Activated B cell treated with CpG ODN at 0.5 μM for 24 hours (primary cell): ENCODE data around the gene WWOX. TPM values are rescaled to one million over a fixed set of nuclear protein-coding genes. Genes with fewer than 3 reads are reported as not detected.
"Not testable (repeated sequence)": the region's sequence is repeated elsewhere in the genome, so short reads cannot be mapped to it uniquely, and the experiment has no call there.

Experiments
- ATAC-seq: fragments of 200-7000 bp; cut with Tn5 transposase; one replicate; pipeline ENCODE4 v1.10.0; 2021; ENCODE audit warnings: low read depth, mild to moderate bottlenecking, moderate library complexity
- CTCF ChIA-PET: fragments of 350-600 bp; sonication (Branson Sonifier 250); formaldehyde crosslinking; loops from one replicate; lab custom pipeline; 2021; ENCODE audit warnings: antibody characterized with exemption; lab: Charles Lee
- POLR2A ChIA-PET: fragments of 350-600 bp; sonication (Branson Sonifier 250); formaldehyde crosslinking; loops from one replicate; lab custom pipeline; 2021; ENCODE audit warnings: antibody characterized with exemption; lab: Charles Lee
- DNase-seq: peaks from one replicate; pipeline ENCODE4 v3.0.0; 2022
- H3K27ac Mint-ChIP-seq: one replicate; pipeline ENCODE4 v1.8.0; 2020; ENCODE audit warnings: mixed read lengths
- H3K27me3 Mint-ChIP-seq: one replicate; pipeline ENCODE4 v1.8.0; 2021; ENCODE audit warnings: mixed read lengths
- H3K36me3 Mint-ChIP-seq: one replicate; pipeline ENCODE4 v1.8.0; 2021; ENCODE audit warnings: low read depth, mixed read lengths
- H3K4me1 Mint-ChIP-seq: one replicate; pipeline ENCODE4 v1.8.0; 2021; ENCODE audit warnings: mixed read lengths
- H3K4me3 Mint-ChIP-seq: one replicate; pipeline ENCODE4 v1.8.0; 2020; ENCODE audit warnings: mild to moderate bottlenecking, mixed read lengths
- H3K9me3 Mint-ChIP-seq: one replicate; pipeline ENCODE4 v1.8.0; 2020; ENCODE audit warnings: mixed read lengths
- intact Hi-C: fragments of 100-400 bp; cut with micrococcal nuclease; formaldehyde crosslinking; loops from one replicate; pipeline ENCODE4 v1.15.1; 2024
- total RNA-seq: library from RNA; stranded (reverse); gene quantifications from 2 replicates; pipeline ENCODE4 v1.2.3, GENCODE V29; 2022
- TF ChIP-seq, protein P1 (sequence below): fragments of 200-600 bp; IDR thresholded peaks from one replicate; pipeline ENCODE4 v1.8.0; 2022; ENCODE audit warnings: antibody characterized with exemption, mild to moderate bottlenecking

The WWOX gene
- total RNA-seq, 1 donor from 2014 or later = 22.6 TPM

DNA sequence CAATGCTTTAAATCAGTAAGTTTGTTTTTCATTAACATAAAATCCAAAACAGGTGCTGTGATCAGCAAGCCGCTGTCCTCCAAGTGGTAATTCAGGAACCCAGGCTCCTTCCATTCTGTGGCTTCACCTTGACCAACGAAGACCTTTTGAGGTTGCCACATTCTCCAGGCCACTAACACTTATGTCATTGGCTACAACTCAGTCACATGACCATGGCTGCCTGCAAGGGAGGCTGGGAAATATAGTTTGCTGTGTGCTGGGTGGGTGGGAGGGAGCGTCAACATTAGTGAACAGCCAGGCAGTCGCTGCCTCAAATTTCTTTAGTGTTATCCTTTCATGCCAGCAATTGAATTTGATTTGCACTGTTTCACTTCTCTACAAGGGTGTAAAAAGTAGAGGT lies 951.9 kb downstream of the WWOX start:
- Mint-ChIP-seq H3K36me3 (no peaks in the 10 kb centered on the region), H3K4me1 (no peaks in the 10 kb centered on the region), H3K27me3 (no peaks in the 10 kb centered on the region), H3K9me3 (no peaks in the 10 kb centered on the region), H3K4me3 (no peak overlapping the region), H3K27ac (no peak overlapping the region)
- ATAC-seq (no peak), DNase-seq (no peak)
- CTCF ChIA-PET = no interaction called here
- intact Hi-C loops = loop anchor here (5.0 kb wide), 1 partner anchor 49 kb away; no protein-coding TSS in a partner anchor
- TF ChIP-seq, protein P1, sequence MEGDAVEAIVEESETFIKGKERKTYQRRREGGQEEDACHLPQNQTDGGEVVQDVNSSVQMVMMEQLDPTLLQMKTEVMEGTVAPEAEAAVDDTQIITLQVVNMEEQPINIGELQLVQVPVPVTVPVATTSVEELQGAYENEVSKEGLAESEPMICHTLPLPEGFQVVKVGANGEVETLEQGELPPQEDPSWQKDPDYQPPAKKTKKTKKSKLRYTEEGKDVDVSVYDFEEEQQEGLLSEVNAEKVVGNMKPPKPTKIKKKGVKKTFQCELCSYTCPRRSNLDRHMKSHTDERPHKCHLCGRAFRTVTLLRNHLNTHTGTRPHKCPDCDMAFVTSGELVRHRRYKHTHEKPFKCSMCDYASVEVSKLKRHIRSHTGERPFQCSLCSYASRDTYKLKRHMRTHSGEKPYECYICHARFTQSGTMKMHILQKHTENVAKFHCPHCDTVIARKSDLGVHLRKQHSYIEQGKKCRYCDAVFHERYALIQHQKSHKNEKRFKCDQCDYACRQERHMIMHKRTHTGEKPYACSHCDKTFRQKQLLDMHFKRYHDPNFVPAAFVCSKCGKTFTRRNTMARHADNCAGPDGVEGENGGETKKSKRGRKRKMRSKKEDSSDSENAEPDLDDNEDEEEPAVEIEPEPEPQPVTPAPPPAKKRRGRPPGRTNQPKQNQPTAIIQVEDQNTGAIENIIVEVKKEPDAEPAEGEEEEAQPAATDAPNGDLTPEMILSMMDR = no peak
- POLR2A ChIA-PET = no interaction called here

DNA sequence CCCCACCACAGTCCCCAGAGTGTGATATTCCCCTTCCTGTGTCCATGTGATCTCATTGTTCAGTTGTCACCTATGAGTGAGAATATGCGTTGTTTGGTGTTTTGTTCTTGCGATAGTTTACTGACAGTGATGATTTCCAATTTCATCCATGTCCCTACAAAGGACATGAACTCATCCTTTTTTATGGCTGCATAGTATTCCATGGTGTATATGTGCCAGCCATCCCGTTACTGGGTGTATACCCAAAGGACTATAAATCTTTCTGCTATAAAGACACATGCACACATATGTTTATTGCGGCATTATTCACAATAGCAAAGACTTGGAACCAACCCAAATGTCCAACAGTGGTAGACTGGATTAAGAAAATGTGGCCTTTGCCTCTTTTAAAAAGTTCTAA lies 952.7 kb downstream of the WWOX start:
- H3K36me3 Mint-ChIP-seq, POLR2A ChIA-PET, H3K9me3 Mint-ChIP-seq, CTCF ChIA-PET, H3K4me3 Mint-ChIP-seq, H3K27ac Mint-ChIP-seq, DNase-seq, H3K27me3 Mint-ChIP-seq, ATAC-seq, H3K4me1 Mint-ChIP-seq: not testable (repeated sequence)
- intact Hi-C loops = loop anchor here (5.0 kb wide), 1 partner anchor 50 kb away; no protein-coding TSS in a partner anchor

DNA sequence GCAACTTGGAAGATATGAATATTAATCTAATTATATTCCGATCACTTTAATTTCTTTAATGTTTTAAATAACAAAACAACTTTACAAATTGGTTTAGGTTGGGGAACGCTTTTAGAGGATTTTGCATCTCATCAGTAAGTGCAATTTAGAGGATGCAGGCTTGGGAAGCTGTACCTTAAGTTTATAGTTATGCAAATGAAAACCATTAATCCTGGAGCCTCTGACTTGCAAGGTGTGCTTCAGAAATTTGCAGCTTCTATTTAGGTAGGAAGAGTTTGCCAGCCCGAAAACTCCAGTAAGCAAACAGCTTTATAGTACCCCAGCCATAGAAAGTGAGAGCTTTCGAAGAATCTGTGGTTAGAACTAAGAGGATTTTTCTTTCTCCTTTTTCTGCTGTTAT lies 954.1 kb downstream of the WWOX start:
- Mint-ChIP-seq H3K36me3 (no peaks in the 10 kb centered on the region), H3K27ac (no peak overlapping the region), H3K9me3 (no peaks in the 10 kb centered on the region), H3K27me3 (no peaks in the 10 kb centered on the region), H3K4me3 (no peak overlapping the region), H3K4me1 (no peaks in the 10 kb centered on the region)
- CTCF ChIA-PET = no interaction called here
- ATAC-seq (no peak), DNase-seq (no peak)
- intact Hi-C loops = loop anchor here (5.0 kb wide), 1 partner anchor 51 kb away; no protein-coding TSS in a partner anchor
- TF ChIP-seq, protein P1 = no peak
- POLR2A ChIA-PET = interaction anchor here (0.7 kb wide), 1 partner anchor 141 kb away, joined by 3 read pairs; no protein-coding TSS in a partner anchor

- Mint-ChIP-seq H3K27me3 (no peaks in the 10 kb centered on the region), H3K9me3 (no peaks in the 10 kb centered on the region), H3K4me1 (no peaks in the 10 kb centered on the region), H3K4me3 (no peak overlapping the region), H3K36me3 (no peaks in the 10 kb centered on the region), H3K27ac (no peak overlapping the region)
- intact Hi-C loops = loop anchor here (5.0 kb wide), 1 partner anchor 52 kb away; no protein-coding TSS in a partner anchor
- ATAC-seq (no peak), DNase-seq (no peak)
- ChIA-PET POLR2A (no interaction called here), CTCF (interaction anchor here (0.6 kb wide), 1 partner anchor 548 kb away, joined by 3 read pairs; no protein-coding TSS in a partner anchor)
- TF ChIP-seq, protein P1 = no peak
These were observed 954.9 kb downstream of the WWOX start for GRCh38 chr16:79054211-79054984.

- Mint-ChIP-seq H3K36me3 (no peaks in the 10 kb centered on the region), H3K4me3 (no peak overlapping the region), H3K27me3 (no peaks in the 10 kb centered on the region), H3K4me1 (no peaks in the 10 kb centered on the region), H3K9me3 (no peaks in the 10 kb centered on the region), H3K27ac (no peak overlapping the region)
- TF ChIP-seq, protein P1 = no peak
- no peak for DNase-seq
- intact Hi-C loops = no loop called here
- ChIA-PET POLR2A (no interaction called here), CTCF (no interaction called here)
- ATAC-seq = no peak
These were observed 956.0 kb downstream of the WWOX start for GRCh38 chr16:79055251-79055970.
